Fibroblast of the aortic adventitia (primary cell): ENCODE data around the gene TMEM260. TPM values are rescaled to one million over a fixed set of nuclear protein-coding genes. Genes with fewer than 3 reads are reported as not detected.
A peak's percentile ranks its signal among the peaks of the same experiment; 100 is the strongest.
"Not testable (repeated sequence)": the region's sequence is repeated elsewhere in the genome, so short reads cannot be mapped to it uniquely, and the experiment has no call there.

Source experiments
- DNase-seq: peaks from one replicate; pipeline ENCODE4 v3.0.0-alpha.2; 2010; ENCODE audit warnings: low read depth
- H3K4me3 ChIP-seq: 2 replicates; pipeline ENCODE4 v1.5.1; 2011; ENCODE audit warnings: low read depth, mild to moderate bottlenecking, control low read depth, low read length, moderate library complexity
- total RNA-seq: library from RNA; depleted of rRNA; stranded (reverse); fragments of >200 nt; gene quantifications from 2 replicates; pipeline ENCODE4 v1.2.3, GENCODE V29; 2012; ENCODE audit warnings: low replicate concordance
- TF ChIP-seq, protein P1 (sequence below): IDR thresholded peaks from 2 replicates; pipeline ENCODE4 v1.5.1; 2011; ENCODE audit warnings: mild to moderate bottlenecking, low read length, control low read depth, inconsistent platforms; ENCODE audit not compliant: insufficient read depth

TMEM260 gene
- total RNA-seq, 1 donor: 19.1 TPM

DNA sequence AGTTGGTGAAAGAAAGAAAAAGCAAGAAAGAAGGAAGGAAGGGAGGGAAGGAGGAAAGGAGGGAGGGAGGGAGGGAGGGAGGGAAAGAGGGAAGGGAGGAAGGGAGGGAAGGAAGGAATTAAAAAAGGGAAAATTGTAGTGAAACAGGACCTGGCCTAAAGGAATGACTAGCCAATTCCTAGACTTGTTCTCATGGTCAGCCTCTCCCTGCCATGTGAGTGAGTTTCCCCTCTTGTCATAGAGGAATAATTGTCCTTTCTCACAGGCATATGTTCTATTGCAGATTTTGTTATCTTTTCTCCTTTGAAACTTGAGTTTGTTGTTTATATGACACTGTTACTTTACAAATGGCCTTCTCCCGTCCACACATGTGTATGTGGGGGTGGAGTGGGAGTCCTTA is 81.9 kb downstream of the TMEM260 start:
- no peak for DNase-seq
- TF ChIP-seq, protein P1, sequence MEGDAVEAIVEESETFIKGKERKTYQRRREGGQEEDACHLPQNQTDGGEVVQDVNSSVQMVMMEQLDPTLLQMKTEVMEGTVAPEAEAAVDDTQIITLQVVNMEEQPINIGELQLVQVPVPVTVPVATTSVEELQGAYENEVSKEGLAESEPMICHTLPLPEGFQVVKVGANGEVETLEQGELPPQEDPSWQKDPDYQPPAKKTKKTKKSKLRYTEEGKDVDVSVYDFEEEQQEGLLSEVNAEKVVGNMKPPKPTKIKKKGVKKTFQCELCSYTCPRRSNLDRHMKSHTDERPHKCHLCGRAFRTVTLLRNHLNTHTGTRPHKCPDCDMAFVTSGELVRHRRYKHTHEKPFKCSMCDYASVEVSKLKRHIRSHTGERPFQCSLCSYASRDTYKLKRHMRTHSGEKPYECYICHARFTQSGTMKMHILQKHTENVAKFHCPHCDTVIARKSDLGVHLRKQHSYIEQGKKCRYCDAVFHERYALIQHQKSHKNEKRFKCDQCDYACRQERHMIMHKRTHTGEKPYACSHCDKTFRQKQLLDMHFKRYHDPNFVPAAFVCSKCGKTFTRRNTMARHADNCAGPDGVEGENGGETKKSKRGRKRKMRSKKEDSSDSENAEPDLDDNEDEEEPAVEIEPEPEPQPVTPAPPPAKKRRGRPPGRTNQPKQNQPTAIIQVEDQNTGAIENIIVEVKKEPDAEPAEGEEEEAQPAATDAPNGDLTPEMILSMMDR: no peak

DNA sequence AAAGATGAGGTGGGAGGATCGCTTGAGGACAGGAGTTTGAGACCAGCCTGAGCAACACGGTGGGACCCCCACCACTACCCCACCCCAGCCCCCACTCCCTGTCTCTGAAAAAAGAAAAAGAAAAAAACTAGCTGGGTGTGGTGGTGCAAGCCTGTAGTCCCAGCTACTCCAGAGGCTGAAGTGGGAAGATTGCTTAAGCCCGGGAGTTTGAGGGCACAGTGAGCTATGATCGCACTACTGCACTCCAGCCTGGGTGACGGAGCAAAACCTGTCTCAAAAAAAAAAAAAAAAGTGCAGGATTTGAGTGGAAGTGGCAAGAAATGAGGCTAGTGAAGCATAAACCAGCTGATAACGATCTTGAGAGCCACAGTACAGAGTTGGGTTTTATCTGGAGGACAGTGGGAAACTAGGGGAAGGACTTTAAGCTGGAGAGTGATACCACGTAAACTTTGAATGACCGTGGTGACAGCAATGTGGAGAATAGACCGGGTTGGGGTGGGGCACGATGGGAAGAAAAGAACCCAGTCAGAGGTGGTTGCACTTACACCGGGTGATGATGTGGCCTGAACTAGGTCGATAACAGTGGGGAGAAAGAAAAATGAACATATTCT is 85.3 kb downstream of the TMEM260 start:
- no peak for DNase-seq
- TF ChIP-seq, protein P1: no peak

More for the DNA sequence above, 81.9 kb downstream of the TMEM260 start:
- H3K4me3 ChIP-seq: no peak overlapping the region

DNA sequence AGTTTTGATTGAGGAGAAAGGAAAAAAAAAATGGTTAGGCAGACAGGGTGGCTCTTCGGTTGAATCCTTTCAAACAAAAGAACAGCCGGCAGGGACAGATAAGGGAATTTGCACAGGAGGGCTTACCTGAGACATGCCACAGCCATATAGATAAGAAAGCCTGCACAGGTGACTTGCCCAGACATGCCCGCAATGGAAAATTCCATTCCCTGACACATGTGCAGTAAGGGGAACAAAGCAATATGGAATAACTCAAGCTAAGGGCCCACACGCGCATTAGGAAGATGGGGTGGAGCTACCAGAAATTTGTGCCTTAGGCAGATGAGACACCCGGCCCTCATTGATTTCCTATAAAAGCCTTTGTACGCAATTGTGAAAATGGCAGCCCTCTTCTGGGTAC is 86.7 kb downstream of the TMEM260 start:
- no peak overlapping the region for H3K4me3 ChIP-seq
- no peak for DNase-seq
- TF ChIP-seq, protein P1: no peak

More for the DNA sequence above, 85.3 kb downstream of the TMEM260 start:
- H3K4me3 ChIP-seq: no peak overlapping the region

DNA sequence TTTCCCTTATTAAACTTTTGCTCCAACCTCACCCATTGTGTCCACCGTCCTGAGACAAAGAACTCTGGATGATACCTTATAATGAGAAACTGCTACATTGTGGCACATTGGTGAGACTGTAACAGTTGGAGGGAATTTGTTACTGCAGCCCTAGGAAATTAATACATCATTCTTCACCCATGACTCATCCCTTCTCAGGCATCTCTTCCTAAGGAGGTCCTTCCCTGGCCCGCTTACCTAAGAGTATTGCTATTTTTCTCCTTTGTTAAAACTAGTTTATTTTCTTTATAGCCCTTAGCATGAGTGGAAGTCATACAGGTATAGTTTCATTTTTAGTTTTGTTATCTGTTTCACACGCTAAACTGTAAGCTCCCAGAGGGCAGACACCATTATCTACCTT is 87.1 kb downstream of the TMEM260 start:
- DNase-seq: peak; percentile 35
- TF ChIP-seq, protein P1: no peak
- H3K4me3 ChIP-seq: no peak overlapping the region

DNA sequence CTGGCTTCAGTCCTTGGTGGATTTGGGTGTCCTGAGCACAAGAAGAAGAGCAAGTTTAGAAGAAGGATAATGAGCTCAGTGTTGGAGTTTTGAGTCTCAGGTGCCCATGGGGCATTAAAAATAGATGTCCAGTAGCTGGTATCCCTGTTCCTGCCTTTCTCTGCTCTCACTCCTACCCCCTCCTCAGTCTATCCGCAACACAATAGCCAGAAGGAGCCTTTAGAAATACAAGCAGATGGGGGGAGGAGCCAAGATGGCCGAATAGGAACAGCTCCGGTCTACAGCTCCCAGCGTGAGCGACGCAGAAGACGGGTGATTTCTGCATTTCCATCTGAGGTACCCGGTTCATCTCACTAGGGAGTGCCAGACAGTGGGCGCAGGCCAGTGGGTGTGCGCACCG is 87.7 kb downstream of the TMEM260 start:
- not testable (repeated sequence) for DNase-seq

DNA sequence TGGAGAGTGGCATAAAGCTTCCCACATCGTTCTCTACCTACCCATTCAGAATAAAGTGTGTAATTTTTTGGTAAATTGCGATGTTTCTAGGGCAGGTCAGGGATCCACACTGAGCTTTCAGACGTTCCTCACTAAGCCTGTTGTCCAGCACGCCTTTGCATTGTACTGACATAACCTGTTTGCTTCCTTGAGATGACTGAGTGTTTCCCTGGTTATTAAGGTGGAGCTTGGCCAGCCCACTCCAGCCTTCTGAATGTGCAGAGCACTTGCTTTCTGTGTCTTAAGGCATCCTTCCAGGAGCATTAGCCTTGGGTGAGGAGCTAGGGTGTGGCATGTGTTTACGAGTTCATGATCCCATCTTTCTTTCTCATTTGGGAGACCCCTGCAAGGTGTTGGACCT is 96.4 kb downstream of the TMEM260 start:
- H3K4me3 ChIP-seq: no peak overlapping the region
- TF ChIP-seq, protein P1: no peak
- no peak for DNase-seq

More for the DNA sequence above, 87.7 kb downstream of the TMEM260 start:
- H3K4me3 ChIP-seq: not testable (repeated sequence)

DNA sequence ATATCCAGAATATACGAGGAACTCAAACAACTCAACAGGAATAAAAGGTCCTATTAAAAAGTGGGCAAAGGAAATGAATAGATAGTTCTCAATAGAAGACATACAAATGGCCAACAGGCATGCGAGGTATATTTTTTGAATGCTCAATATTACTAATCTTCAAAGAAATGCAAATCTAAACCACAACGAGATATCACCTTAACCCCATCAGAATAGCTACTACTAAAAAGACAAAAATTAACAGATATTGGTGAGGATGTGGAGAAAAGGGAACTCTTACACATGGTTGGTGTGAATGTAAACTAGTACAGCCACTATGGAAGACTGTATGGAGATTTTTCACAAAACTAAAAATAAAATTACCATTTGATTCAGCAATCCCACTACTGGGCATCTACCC is 99.2 kb downstream of the TMEM260 start:
- TF ChIP-seq, protein P1: no peak
- DNase-seq: no peak
- no peak overlapping the region for H3K4me3 ChIP-seq
